WERI-Rb-1 (cell line): ENCODE measurements around the gene DGKD.

ENCODE experiments used
- DNase-seq: peaks from one replicate; pipeline ENCODE4 v3.0.0-alpha.2; 2020
- H3K27ac ChIP-seq: fragments of 250-450 bp; sonication (Bioruptor Pico); 2 replicates; pipeline ENCODE4 v1.5.1; 2020; ENCODE audit warnings: mild to moderate bottlenecking, moderate library complexity
- H3K27me3 ChIP-seq: fragments of 250-450 bp; sonication (Bioruptor Pico); 2 replicates; pipeline ENCODE4 v1.5.1; 2021; ENCODE audit warnings: mild to moderate bottlenecking, low read depth, moderate library complexity; ENCODE audit not compliant: insufficient read depth, severe bottlenecking
- H3K36me3 ChIP-seq: fragments of 250-450 bp; sonication (Bioruptor Pico); 2 replicates; pipeline ENCODE4 v1.5.1; 2020; ENCODE audit warnings: mild to moderate bottlenecking, moderate library complexity
- H3K4me3 ChIP-seq: 2 replicates; pipeline ENCODE4 v1.5.1; 2011; ENCODE audit warnings: low read depth, mild to moderate bottlenecking, control low read depth, low read length
- H3K9me3 ChIP-seq: fragments of 250-450 bp; sonication (Bioruptor Pico); 2 replicates; pipeline ENCODE4 v1.5.1; 2021; ENCODE audit warnings: mild to moderate bottlenecking, moderate library complexity; ENCODE audit not compliant: severe bottlenecking
- TF ChIP-seq, protein P1 (sequence below): IDR thresholded peaks from 2 replicates; pipeline ENCODE4 v1.5.1; 2011; ENCODE audit warnings: low read depth, mild to moderate bottlenecking, control low read depth, inconsistent platforms, low read length

The DGKD gene

GRCh38 chr2:233407771-233408181 lies 53.5 kb downstream of the DGKD start:
- DNase-seq = no peak
- Histone ChIP-seq H3K4me3 (no peak overlapping the region), H3K27ac (no peak overlapping the region)

DNA sequence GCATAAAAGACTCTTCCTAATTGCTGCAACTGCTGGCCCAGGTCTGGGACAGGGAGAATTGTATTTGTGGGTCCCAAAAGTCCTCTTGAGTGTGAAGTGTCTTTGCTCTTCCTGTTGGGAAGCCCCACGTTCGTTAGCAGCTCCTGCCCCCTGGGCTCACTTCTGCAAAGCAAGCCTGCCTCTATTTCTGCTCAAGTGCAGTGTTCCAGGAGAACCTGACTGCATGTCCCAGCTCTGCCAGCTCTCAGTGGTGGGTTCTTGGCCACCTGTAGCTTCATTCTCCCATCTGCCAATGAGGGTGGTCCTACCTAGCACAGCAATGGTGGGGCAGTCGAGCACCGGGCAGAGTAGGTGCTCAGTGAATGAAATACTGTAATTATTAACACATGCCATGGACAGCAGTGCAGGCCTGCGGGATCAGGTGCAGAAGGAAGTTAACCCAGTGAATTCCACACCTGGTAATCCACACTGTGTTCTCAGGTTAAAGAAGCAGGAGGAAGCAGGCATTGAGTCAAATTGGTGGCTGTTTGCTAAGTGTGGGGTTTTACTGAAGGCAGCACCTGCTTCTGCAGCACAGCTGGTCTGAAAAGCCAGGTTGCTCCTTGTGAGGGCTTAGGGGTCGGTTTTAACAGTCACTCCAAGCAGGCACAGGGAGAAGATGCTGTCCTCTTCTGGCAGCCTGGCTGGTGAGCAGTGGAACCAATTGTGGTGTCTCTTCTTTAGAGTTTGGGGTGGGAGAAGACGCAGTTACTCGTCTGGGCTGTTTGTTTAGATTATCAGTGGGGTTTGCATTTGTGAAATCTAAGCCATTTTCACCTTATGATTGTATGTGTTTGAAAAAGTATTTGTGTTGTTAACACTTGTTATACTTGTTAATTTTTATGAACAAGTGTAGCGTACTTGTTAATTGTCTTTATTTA lies 54.3 kb downstream of the DGKD start:
- Histone ChIP-seq H3K27ac (no peak overlapping the region), H3K36me3 (no peaks in the 10 kb centered on the region), H3K9me3 (peaks cover 7% of the 10 kb centered on the region), H3K27me3 (no peaks in the 10 kb centered on the region), H3K4me3 (no peak overlapping the region)
- TF ChIP-seq, protein P1, sequence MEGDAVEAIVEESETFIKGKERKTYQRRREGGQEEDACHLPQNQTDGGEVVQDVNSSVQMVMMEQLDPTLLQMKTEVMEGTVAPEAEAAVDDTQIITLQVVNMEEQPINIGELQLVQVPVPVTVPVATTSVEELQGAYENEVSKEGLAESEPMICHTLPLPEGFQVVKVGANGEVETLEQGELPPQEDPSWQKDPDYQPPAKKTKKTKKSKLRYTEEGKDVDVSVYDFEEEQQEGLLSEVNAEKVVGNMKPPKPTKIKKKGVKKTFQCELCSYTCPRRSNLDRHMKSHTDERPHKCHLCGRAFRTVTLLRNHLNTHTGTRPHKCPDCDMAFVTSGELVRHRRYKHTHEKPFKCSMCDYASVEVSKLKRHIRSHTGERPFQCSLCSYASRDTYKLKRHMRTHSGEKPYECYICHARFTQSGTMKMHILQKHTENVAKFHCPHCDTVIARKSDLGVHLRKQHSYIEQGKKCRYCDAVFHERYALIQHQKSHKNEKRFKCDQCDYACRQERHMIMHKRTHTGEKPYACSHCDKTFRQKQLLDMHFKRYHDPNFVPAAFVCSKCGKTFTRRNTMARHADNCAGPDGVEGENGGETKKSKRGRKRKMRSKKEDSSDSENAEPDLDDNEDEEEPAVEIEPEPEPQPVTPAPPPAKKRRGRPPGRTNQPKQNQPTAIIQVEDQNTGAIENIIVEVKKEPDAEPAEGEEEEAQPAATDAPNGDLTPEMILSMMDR = no peak
- DNase-seq = no peak

More at GRCh38 chr2:233407771-233408181, 53.5 kb downstream of the DGKD start:
- peaks cover 7% of the 10 kb centered on the region for H3K9me3 ChIP-seq
- no peaks in the 10 kb centered on the region for H3K27me3 ChIP-seq
- TF ChIP-seq, protein P1 = no peak
- no peaks in the 10 kb centered on the region for H3K36me3 ChIP-seq

- Histone ChIP-seq H3K27ac (no peak overlapping the region), H3K27me3 (no peaks in the 10 kb centered on the region), H3K36me3 (no peaks in the 10 kb centered on the region), H3K9me3 (peaks cover 7% of the 10 kb centered on the region), H3K4me3 (no peak overlapping the region)
- no peak for DNase-seq
- TF ChIP-seq, protein P1 = no peak
Observed at GRCh38 chr2:233409286-233409991, 55.1 kb downstream of the DGKD start.

GRCh38 chr2:233410196-233410760 lies 56.0 kb downstream of the DGKD start:
- H3K27ac ChIP-seq = no peak overlapping the region
- no peak overlapping the region for H3K4me3 ChIP-seq
- no peaks in the 10 kb centered on the region for H3K27me3 ChIP-seq
- no peaks in the 10 kb centered on the region for H3K36me3 ChIP-seq
- TF ChIP-seq, protein P1 = no peak
- H3K9me3 ChIP-seq = peaks cover 7% of the 10 kb centered on the region
- DNase-seq = no peak

- H3K4me3 ChIP-seq = no peak overlapping the region
- no peak for DNase-seq
- no peaks in the 10 kb centered on the region for H3K27me3 ChIP-seq
- peaks cover 5% of the 10 kb centered on the region for H3K9me3 ChIP-seq
- H3K27ac ChIP-seq = no peak overlapping the region
- H3K36me3 ChIP-seq = no peaks in the 10 kb centered on the region
- TF ChIP-seq, protein P1 = no peak
Observed at GRCh38 chr2:233411162-233411561, 56.9 kb downstream of the DGKD start.
